Measurements from ENCODE around the gene INTS7. TPM values are rescaled to one million over a fixed set of nuclear protein-coding genes. Genes with fewer than 3 reads are reported as not detected.

The INTS7 gene
- total and polyA plus RNA-seq, 10 donors: 5.4 to 16.5 (median 12.3) TPM

GRCh38 chr1:212044851-212045250 is 9.5 kb upstream of the INTS7 start:
- Histone ChIP-seq H3K4me3 (no peak overlapping the region), H3K9me3 (no peaks in the 10 kb centered on the region), H3K4me1 (no peaks in the 10 kb centered on the region), H3K27ac (no peak overlapping the region), H3K27me3 (replicated peaks in 1 of 7) (no peaks in the 10 kb centered on the region), H3K36me3 (peaks cover 0 to 3% (median 0%) of the 10 kb centered on the region in 6 donors)
- WGBS, 5 donors: 91 to 96% (median 95%) methylated on average over 1 of the region's 1 CpG
- TF ChIP-seq CTCF (IDR thresholded peaks at IDR 0.05 in 8 of 11, conservative IDR thresholded peaks at IDR 0.05 in 3 of 11) (no peak), POLR2A (IDR thresholded peaks at IDR 0.05) (no peak), POLR2AphosphoS5 (IDR thresholded peaks at IDR 0.05) (no peak)
- intact Hi-C loops (cut with DNase I; ENCODE audit: low total_unique reads): no loop called here
- DNase-seq: no peak

- H3K4me1 ChIP-seq: peaks cover 0 to 6% (median 0%) of the 10 kb centered on the region in 6 donors
- H3K36me3 ChIP-seq: peaks cover 0 to 3% (median 0%) of the 10 kb centered on the region in 6 donors
- no peaks in the 10 kb centered on the region for H3K27me3 ChIP-seq (replicated peaks in 1 of 7)
- H3K4me3 ChIP-seq: no peak overlapping the region
- no peaks in the 10 kb centered on the region for H3K9me3 ChIP-seq
- no peak for DNase-seq
- H3K27ac ChIP-seq: no peak overlapping the region
- TF ChIP-seq POLR2A (IDR thresholded peaks at IDR 0.05): no peak
- no peak for TF ChIP-seq CTCF (IDR thresholded peaks at IDR 0.05 in 8 of 11, conservative IDR thresholded peaks at IDR 0.05 in 3 of 11)
- no peak for TF ChIP-seq POLR2AphosphoS5 (IDR thresholded peaks at IDR 0.05)
- intact Hi-C loops (cut with DNase I; ENCODE audit: low total_unique reads): no loop called here
These were observed 7.1 kb upstream of the INTS7 start for GRCh38 chr1:212042436-212042835.

- H3K9me3 ChIP-seq: no peaks in the 10 kb centered on the region
- no peak for DNase-seq
- whole genome bisulfite sequencing, 5 donors: 53 to 62% (median 58%) methylated on average over 5 of the region's 5 CpGs
- H3K27ac ChIP-seq: no peak overlapping the region
- H3K4me1 ChIP-seq: peaks cover 7 to 22% (median 12%) of the 10 kb centered on the region in 6 donors
- H3K4me3 ChIP-seq: peak overlapping the region in 1 of 8 donors; percentile 37
- no peak for TF ChIP-seq POLR2AphosphoS5 (IDR thresholded peaks at IDR 0.05)
- TF ChIP-seq CTCF (IDR thresholded peaks at IDR 0.05 in 8 of 11, conservative IDR thresholded peaks at IDR 0.05 in 3 of 11): no peak
- no peak for TF ChIP-seq POLR2A (IDR thresholded peaks at IDR 0.05)
- H3K27me3 ChIP-seq (replicated peaks in 1 of 7): no peaks in the 10 kb centered on the region
- intact Hi-C loops (cut with DNase I; ENCODE audit: low total_unique reads): no loop called here
- peaks cover 0 to 3% (median 0%) of the 10 kb centered on the region in 6 donors for H3K36me3 ChIP-seq
These were observed 5.5 kb upstream of the INTS7 start for GRCh38 chr1:212040629-212041412.

- Histone ChIP-seq H3K4me1 (peaks cover 7 to 27% (median 14%) of the 10 kb centered on the region in 6 donors), H3K4me3 (no peak overlapping the region), H3K27me3 (replicated peaks in 1 of 7) (no peaks in the 10 kb centered on the region), H3K36me3 (no peaks in the 10 kb centered on the region), H3K27ac (no peak overlapping the region), H3K9me3 (no peaks in the 10 kb centered on the region)
- intact Hi-C loops (cut with DNase I; ENCODE audit: low total_unique reads): loop anchor here (10.0 kb wide), 2 partner anchors 205 to 365 kb away; partner anchors contain the start of genes LPGAT1 and NEK2
- WGBS, 5 donors: 86 to 95% (median 92%) methylated on average over 2 of the region's 2 CpGs
- no peak for TF ChIP-seq POLR2AphosphoS5 (IDR thresholded peaks at IDR 0.05)
- no peak for TF ChIP-seq CTCF (IDR thresholded peaks at IDR 0.05 in 8 of 11, conservative IDR thresholded peaks at IDR 0.05 in 3 of 11)
- no peak for DNase-seq
These were observed 4.3 kb upstream of the INTS7 start for GRCh38 chr1:212039622-212040021.
